GM21526 (cell line): ENCODE data around the gene PDPR.
"Not testable (repeated sequence)": the region's sequence is repeated elsewhere in the genome, so short reads cannot be mapped to it uniquely, and the experiment has no call there.

Experiments
- ATAC-seq: cut with Tn5 transposase; IDR thresholded peaks from one replicate; pipeline ENCODE4 v1.9.1; 2021; ENCODE audit warnings: moderate library complexity; ENCODE audit not compliant: unreplicated experiment, low FRiP score

Gene PDPR

DNA sequence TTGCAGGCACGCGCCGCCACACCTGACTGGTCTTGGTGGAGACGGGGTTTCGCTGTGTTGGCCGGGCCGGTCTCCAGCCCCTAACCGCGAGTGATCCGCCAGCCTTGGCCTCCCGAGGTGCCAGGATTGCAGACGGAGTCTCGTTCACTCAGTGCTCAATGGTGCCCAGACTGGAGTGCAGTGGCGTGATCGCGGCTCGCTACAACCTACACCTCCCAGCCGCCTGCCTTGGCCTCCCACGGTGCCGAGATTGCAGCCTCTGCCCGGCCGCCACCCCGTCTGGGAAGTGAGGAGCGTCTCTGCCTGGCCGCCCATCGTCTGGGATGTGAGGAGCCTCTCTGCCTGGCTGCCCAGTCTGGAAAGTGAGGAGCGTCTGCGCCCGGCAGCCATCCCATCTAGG is 89.9 kb downstream of the PDPR start:
- ATAC-seq = not testable (repeated sequence)

DNA sequence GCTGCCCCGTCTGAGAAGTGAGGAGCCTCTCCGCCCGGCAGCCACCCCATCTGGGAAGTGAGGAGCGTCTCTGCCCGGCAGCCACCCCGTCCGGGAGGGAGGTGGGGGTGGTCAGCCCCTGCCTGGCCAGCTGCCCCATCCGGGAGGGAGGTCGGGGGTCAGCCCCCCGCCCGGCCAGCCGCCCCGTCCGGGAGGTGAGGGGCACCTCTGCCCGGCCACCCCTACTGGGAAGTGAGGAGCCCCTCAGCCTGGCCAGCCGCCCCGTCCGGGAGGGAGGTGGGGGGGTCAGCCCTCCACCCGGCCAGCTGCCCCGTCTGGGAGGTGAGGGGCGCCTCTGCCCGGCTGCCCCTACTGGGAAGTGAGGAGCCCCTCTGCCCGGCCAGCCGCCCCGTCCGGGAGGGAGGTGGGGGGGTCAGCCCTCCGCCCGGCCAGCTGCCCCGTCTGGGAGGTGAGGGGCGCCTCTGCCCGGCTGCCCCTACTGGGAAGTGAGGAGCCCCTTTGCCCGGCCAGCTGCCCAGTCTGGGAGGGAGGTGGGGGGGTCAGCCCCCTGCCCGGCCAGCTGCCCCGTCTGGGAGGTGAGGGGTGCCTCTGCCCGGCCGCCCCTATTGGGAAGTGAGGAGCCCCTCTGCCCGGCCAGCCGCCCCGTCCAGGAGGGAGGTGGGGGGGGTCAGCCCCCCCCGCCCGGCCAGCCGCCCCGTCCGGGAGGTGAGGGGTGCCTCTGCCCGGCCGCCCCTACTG is 90.7 kb downstream of the PDPR start:
- ATAC-seq = not testable (repeated sequence)

DNA sequence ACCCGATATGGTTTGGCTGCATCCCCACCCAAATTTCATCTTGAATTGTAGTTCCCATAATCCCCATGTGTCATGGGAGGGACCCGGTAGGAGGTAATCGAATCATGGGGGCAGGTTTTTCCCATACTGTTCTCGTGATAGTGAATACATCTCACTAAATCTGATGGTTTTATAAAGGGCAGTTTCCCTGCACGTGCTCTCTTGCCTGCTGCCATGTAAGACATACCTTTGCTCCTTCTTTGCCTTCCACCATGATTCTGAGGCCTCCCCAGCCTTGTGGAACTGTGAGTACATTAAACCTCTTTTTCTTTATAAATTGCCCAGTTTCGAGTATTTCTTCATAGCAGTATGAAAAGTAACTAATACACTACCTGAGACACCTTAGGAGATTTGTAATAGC is 92.2 kb downstream of the PDPR start:
- ATAC-seq = not testable (repeated sequence)
